ENCODE measurements around the gene CCDC159.
"Not testable (repeated sequence)": the region's sequence is repeated elsewhere in the genome, so short reads cannot be mapped to it uniquely, and the experiment has no call there.

Gene CCDC159

DNA sequence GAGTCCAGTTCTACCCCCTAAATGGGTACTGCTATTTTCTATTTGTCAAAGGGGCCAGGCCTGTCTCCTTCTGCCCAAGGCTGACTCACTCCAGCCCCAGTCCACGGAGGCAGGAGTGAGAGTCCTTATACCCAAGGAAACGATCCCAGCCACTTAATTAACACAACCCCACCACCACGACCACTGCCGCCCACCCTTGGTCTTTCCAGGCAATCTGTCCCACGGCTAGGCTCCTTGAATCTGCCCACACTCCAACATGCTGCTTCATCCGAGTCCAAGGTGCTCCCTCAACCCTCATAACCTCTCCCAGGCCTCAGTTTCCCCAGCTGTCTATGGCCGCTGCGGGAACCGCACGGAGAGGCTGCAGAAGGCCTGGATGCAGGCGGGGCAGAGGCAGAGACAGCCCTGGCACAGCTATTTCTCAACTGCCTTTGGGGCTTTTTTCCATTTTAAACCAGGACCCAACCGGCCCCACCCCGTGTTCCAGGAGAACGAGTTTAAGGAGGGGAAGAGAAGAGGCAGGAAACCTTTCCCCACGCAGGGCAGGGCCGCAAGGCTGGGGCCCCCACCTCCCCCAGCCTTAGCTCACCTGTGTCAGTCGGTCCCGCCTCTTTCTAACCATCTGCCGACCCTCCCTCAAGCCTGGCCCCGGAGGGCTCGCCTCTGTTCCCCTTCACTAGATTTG, 7.6 kb upstream of the CCDC159 start:
- no peak for DNase-seq

GRCh38 chr19:11339254-11340098, 6.8 kb upstream of the CCDC159 start, which contains the start of gene RAB3D:
RAB3D (minus strand) TSS chr19:11339657; CDS start chr19:11337399, 2,258 bp downstream.
- DNase-seq, result peak; percentile 25 to 77

GRCh38 chr19:11340099-11340467, 6.2 kb upstream of the CCDC159 start:
- DNase-seq, result not testable (repeated sequence)

DNA sequence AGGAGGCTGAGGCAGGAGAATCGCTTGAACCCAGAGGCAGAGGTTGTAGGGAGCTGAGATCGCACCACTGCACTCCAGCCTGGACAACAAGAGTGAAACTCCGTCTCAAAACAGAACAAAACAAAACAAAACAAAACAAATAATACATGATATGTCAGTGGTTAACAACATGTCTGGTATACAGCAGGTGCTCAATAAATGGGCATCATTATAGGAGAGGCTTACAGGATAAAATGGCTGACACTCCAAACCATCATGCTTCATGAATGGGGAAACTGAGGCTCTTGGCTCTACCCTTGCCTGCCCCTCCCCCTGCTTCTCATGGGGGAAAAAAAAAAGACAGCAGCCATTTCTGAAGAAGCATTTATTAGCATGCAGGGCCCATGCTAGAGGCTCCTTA, 3.9 kb upstream of the CCDC159 start:
- DNase-seq, result no peak

DNA sequence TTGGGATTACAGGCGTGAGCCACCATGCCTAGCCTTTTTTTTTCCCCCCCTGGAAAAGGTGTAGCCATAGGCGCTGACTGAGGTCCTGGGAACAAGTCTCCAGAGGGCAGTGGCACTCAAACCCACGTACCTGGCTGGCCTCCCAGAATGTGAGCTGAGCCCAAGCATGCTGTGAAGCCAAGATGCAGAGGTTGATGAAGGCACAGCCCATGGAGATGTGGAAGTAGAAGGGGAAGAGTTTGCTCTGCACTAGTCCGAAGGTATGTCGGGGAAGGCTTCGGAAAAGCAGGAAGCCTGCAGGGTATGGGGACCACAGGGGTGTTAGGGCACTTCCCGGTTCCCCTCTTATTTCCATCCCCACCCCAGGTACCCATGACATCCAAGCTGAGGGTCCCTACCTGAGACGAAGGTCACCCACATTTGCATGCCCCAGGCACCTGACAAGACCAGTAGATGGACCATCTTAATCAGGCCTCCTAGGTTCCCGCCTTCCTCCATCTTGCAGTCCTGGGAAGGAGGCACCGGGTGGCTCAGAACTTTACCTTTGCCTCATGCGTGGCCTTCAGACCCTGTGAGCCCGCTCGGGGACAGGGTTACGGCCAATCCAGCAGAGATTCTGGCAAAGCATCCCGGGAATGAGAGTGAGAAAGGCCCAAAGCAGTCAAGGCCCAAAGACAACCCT, 1.1 kb upstream of the CCDC159 start:
- DNase-seq, result no peak

DNA sequence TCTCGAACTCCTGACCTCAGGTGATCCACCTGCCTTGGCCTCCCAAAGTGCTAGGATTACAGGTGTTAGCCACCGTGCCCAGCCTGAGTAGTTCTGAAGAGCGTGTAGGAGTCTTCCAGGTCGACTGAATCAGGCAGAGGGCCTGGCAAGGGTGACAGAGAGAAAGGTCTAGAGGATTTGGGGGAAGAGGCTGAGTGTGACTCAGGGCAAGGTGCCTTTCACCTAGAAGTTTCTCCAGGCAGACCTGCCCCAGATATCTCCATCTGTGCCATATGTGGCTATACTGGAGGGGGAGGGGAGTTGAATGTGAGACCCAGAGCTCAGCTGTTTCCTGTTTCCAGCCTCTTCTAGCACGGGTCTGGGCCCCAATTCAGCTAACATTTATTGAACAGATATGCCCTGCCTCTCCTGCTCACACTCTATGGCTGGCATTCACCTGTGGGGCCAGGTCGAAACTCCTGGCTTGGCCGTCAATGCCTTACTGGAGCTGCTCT, 1.3 kb downstream of the CCDC159 start:
- no peak for DNase-seq

- DNase-seq, result no peak
These were observed 2.9 kb downstream of the CCDC159 start for GRCh38 chr19:11349171-11349570.

GRCh38 chr19:11354102-11354501, 7.8 kb downstream of the CCDC159 start:
- DNase-seq, result not testable (repeated sequence)

- peak; percentile 15 to 73 for DNase-seq
These were observed 9.1 kb downstream of the CCDC159 start, which contains the start of gene PLPPR2 for GRCh38 chr19:11355160-11356073. PLPPR2 (plus strand) TSS chr19:11355432; CDS start chr19:11357674, 2,242 bp downstream.

GRCh38 chr19:11356074-11356397, 9.7 kb downstream of the CCDC159 start:
- no peak for DNase-seq

DNA sequence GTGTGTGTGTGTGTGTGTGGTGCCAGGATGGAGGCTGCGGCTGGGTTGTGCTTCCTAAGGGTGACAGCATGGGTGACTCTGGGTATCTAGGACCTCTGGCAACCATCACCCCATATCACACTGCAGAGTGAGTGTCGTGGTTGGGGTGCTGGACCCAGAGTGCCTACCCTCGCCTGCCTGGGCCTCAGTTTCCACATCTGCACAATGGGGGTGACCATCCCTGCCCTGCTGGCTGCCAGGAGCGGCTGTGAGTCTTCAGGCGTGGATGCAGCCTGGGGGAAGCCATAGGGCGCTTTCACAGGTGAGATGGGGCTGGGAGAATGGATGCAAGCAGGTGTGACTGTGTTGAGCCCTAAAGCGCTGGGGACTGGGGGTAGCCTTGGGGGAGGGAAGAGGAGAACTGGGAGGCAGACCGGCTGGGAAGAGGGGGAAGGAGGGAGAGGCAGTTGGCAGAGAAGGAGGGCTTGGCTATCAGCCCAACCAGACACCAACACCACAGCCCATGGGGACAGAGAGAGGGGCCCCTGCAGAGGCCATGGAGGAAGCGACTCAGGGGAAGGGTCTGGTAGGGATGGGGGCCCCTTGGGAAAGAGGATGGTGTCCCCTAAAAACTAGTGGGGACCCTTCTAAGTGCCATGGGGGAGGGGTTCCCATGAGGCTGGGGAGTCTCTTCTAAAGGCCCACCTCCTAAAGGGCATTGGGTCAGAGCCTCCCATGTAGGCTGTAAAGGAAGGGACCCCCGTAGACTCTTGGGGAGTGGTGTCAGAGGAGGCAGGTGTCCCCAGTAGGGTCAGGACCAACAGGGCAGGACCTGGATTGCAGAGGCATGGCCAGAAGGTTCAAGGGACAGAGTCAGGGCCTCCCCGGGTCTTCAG, 10.6 kb downstream of the CCDC159 start:
- no peak for DNase-seq

- no peak for DNase-seq
These were observed 13.1 kb downstream of the CCDC159 start for GRCh38 chr19:11359421-11359820.

- no peak for DNase-seq
These were observed 14.9 kb downstream of the CCDC159 start for GRCh38 chr19:11361037-11361770.

GRCh38 chr19:11361771-11362731, 15.7 kb downstream of the CCDC159 start:
- DNase-seq, result no peak

- DNase-seq, result no peak
These were observed 17.6 kb downstream of the CCDC159 start for GRCh38 chr19:11363881-11364280.

- no peak for DNase-seq
These were observed 18.1 kb downstream of the CCDC159 start for GRCh38 chr19:11364296-11364904.

GRCh38 chr19:11364935-11365334, 18.6 kb downstream of the CCDC159 start:
- DNase-seq, result no peak

DNA sequence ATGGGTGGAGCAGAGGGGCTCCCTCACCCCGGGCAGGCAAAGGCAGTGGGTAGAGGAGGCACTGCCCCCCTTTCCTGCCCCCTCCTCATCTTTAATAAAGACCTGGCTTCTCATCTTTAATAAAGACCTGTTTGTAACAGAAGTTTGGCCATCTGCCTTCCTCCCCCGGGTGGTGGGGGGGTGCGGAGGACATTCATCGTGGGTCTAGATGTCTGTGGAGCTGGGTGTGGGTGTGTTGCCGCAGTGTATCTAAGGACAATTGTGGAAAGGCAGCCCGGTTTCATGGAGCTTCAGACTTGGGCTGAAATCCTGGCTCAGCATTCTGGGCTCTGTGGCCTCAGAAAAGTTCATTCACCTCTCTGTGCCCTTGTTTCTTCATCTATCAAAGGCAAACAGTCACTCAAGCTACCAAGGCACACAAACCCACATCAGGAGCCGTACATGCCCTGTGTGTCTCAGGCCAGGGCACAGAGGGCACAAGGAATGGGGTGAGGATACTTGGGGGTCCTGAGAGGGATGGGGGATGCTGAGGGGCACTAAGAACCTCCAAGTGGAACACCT, 19.3 kb downstream of the CCDC159 start:
- no peak for DNase-seq

DNA sequence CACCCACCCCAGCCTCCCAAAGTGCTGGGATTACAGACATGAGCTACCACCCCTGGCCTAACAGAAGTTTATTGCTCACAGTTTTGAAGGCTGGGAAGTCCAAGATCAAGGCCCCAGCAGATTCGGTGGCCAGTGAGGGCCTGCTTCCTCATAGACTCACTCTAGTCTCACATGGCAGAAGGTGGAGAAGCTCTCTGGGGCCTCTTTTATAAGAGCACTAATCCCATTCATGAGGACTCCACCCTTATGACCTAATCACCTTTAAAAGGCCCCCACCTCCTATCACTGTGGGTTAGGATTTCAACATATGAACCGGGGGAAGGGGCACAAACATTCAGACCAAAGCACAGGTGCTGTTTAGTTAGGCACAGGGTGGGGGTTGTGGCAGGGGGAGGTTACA, 21.2 kb downstream of the CCDC159 start:
- DNase-seq, result no peak
